HG03135 (cell line): ENCODE data around the gene KPNB1.

Source experiments
- ATAC-seq: cut with Tn5 transposase; IDR thresholded peaks from one replicate; pipeline ENCODE4 v1.9.1; 2021; ENCODE audit warnings: mild to moderate bottlenecking, moderate library complexity; ENCODE audit not compliant: unreplicated experiment

The KPNB1 gene

DNA sequence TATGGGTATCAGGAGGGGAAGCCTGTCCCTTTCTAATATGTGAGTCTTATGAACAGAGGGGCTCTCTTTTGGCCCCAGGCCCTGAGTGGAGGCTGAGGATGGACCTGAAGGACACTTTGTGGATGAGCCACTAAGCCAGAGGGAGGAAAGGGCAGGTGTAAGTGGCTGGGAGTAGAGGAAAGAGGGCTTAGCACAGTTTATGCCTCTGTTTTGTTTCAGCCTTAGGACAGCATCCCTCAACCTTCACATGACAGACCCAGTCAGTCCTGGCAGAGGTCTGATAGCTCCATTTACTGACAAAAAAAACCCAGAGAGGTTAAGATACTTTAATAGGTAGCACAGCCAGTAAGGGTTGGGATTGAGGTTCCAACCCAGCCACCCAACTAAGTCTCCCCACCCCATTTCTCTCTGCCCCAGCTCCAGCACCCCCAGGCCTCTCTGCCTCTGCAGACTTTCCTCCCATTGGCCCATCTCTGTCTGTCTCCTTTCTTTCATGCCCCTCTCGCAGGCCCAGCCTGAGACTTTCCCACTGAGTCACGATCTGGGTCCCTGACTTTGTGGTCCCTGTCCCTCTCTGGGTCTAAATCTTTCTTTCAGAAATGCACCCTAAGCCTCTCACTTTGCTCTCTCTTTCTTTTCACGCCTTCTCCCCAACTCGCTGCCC, 78.6 kb downstream of the KPNB1 start:
- no peak for ATAC-seq

DNA sequence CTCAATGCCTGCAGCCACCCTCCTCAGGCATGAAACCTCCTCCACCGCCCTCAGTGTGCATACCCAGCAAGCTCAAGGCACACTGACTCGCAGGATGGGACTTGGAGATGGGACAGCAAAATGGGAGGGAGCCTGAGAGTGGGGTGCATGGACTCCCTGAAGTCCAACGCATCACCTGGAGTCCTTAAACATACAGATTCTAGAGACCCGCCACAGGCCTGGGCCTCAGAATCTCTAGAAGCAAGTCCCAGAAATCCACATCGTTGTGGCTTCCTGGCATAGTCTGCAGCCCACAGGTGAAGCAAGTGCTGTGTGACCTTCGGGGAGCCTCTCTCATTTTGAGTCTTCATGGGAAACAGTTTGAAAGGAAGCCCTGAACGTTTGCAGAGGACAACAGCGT, 79.8 kb downstream of the KPNB1 start:
- ATAC-seq, result no peak

DNA sequence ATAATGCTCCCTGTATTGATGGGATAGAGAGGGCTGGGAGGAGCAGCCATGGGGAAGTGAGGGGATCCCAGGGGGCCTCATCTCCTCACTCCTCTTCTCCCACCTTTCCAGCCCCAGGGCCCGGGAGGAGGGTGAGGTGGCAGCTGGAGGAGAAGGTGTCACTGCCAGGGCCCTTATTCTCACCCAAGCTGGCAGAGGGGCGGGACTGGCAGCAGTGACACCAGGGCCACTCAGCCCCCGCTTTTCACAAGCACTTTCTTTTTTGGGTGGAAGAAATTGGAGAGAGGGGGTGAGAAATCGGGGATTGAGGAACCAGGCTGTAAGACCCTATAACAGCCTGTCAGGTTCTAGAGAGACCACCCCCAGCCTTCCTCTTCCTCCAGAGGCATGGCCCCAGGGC, 81.0 kb downstream of the KPNB1 start:
- no peak for ATAC-seq

DNA sequence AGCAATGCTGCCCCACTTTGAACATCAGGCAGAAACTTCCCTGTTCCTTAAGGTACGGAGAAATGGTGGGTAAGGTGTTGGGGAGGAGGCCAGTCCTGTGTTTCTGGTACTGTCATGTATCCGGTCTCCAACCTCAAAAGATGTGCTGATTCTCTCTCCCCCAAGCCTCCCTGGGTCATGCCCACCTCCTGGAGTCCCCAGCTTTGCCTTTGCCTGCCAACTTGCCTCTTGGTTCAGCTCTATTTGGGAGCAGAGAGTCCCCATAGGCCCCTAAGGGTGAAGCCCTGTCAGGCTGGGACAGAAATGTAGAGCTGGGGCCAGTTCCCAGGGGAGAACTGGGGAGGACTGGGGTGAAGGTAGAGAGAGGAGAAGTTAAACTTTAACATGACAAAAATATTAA, 81.7 kb downstream of the KPNB1 start:
- ATAC-seq, result no peak

DNA sequence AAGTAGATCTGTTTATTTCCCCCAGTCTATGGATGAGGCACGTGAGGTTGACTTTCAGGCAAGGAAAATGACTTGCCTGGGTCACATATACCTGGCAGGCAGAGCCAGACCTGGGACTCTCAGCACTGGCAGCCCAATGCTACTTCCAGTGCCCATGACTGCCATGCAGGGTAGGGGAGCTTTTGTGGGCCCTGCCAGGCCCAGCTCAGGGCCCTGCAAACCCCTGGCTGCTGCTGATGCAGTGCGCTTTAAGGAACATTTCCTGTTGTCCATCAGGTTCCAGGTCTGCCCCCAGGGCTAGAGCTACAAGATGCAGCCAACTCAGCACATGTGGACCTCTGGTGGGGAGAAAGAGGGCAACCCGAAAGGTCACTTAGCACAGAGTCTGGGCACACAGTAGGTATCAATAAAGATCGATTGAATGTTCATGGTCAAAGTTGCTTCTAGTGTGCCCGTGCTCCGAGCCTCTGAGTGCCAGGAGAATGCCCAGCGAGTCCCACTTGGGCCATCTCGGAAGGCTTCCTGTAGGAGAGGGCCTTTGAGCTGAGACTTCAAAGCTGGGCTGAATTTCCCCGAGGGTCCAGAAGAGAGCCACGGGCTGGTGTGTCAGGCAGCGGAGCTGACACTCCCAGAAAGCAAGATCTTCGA, 82.8 kb downstream of the KPNB1 start:
- ATAC-seq, result no peak

- ATAC-seq, result peak; percentile 68
These were observed 83.4 kb downstream of the KPNB1 start, which contains the start of gene TBX21 for GRCh38 chr17:47733047-47733673. TBX21 (plus strand) TSS chr17:47733236; CDS start chr17:47733455, 219 bp downstream.

DNA sequence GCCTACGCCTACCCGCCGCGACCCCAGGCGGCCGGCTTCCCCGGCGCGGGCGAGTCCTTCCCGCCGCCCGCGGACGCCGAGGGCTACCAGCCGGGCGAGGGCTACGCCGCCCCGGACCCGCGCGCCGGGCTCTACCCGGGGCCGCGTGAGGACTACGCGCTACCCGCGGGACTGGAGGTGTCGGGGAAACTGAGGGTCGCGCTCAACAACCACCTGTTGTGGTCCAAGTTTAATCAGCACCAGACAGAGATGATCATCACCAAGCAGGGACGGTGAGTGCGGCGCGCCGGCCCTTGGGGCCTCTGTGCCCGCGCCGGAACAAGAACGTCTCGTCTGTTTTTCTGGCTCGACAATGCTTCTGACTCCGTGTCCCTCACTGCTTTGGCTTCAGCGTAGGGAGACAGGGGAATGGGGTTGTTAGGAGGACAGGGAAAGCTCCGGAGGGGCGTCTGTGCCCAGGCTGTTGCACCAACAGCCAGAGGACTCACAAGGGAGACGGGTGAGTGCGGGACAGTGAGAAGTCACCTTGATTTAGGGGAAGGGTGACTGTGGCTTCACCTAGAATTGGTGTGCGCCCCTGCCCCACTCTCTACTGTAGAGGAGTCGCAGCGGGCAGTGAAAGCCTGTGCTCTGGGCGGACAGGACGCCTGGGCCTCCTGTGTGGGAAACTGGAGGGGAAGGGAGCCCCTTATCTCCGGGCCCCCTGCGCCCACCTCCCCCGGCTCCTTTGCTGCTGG, 84.1 kb downstream of the KPNB1 start:
- peak; percentile 11 for ATAC-seq

GRCh38 chr17:47735139-47735464, 85.4 kb downstream of the KPNB1 start:
- no peak for ATAC-seq
